KOPT-K1 (cell line): ENCODE results near the gene BASP1.

Experiments used
- H3K27ac ChIP-seq: fragments of 200-600 bp; sonication (generic); 2 replicates; pipeline ENCODE4 v1.5.1; 2016; ENCODE audit warnings: antibody characterized with exemption, mild to moderate bottlenecking, low read depth, low read length; ENCODE audit not compliant: poor library complexity, severe bottlenecking
- H3K36me3 ChIP-seq: fragments of 200-600 bp; sonication (generic); 2 replicates; pipeline ENCODE4 v1.5.1; 2017; ENCODE audit warnings: antibody characterized with exemption, mild to moderate bottlenecking, low read length, moderate library complexity; ENCODE audit not compliant: insufficient read depth
- H3K9me3 ChIP-seq: fragments of 200-600 bp; sonication (generic); 2 replicates; pipeline ENCODE4 v1.5.1; 2017; ENCODE audit warnings: antibody characterized with exemption, low read length, mild to moderate bottlenecking; ENCODE audit not compliant: insufficient read depth, poor library complexity, severe bottlenecking

The BASP1 gene

GRCh38 chr5:17213938-17214337 lies 3.5 kb upstream of the BASP1 start:
- Histone ChIP-seq H3K9me3 (no peaks in the 10 kb centered on the region), H3K27ac (no peak overlapping the region), H3K36me3 (no peaks in the 10 kb centered on the region)

- Histone ChIP-seq H3K36me3 (no peaks in the 10 kb centered on the region), H3K27ac (no peak overlapping the region), H3K9me3 (no peaks in the 10 kb centered on the region)
Measured at GRCh38 chr5:17214893-17215292, 2.5 kb upstream of the BASP1 start.

- Histone ChIP-seq H3K27ac (no peak overlapping the region), H3K36me3 (no peaks in the 10 kb centered on the region), H3K9me3 (no peaks in the 10 kb centered on the region)
Measured at GRCh38 chr5:17215361-17215760, 2.1 kb upstream of the BASP1 start.

GRCh38 chr5:17216176-17216973 lies 1.1 kb upstream of the BASP1 start:
- no peak overlapping the region for H3K27ac ChIP-seq

GRCh38 chr5:17216974-17217492 lies 398 bp upstream of the BASP1 start:
- Histone ChIP-seq H3K27ac (no peak overlapping the region), H3K9me3 (no peaks in the 10 kb centered on the region), H3K36me3 (no peaks in the 10 kb centered on the region)

More at GRCh38 chr5:17216176-17216973, 1.1 kb upstream of the BASP1 start:
- no peaks in the 10 kb centered on the region for H3K36me3 ChIP-seq
- H3K9me3 ChIP-seq, result no peaks in the 10 kb centered on the region

DNA sequence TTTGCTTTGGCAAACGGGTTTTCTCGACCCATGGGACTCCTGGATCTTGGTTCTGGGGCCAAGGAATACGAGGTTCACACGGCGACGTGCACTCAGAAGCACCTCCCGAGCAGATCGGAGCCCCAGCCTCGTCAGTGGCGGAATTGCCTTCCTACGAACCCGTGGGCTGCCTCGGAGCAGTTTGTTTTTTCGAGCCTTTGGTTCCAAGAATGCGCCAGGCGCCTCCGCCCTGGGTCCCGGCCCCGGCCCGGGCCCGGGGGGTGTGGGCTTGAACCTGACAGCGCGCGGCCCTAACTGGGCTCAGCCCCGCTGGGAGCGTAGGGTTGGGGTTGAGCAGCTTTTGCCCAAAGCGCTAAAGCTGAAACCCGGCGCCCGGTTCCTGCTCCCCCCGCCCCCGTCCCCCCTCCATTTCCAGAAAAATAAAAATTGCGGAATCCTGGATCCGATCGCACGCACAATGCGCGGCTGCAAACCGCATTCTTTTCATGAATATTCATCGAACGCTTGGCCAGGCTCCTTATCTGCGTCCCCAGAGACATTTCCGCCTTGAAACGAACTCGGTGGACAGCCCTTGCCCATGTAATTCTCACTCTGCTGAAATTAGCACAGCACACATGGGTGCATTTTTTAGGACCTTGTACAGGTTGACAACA lies 1.0 kb downstream of the BASP1 start:
- no peaks in the 10 kb centered on the region for H3K9me3 ChIP-seq
- no peak overlapping the region for H3K27ac ChIP-seq
- no peaks in the 10 kb centered on the region for H3K36me3 ChIP-seq

- Histone ChIP-seq H3K27ac (no peak overlapping the region), H3K9me3 (no peaks in the 10 kb centered on the region), H3K36me3 (no peaks in the 10 kb centered on the region)
Measured at GRCh38 chr5:17219006-17219422, 1.6 kb downstream of the BASP1 start.

- Histone ChIP-seq H3K36me3 (no peaks in the 10 kb centered on the region), H3K9me3 (no peaks in the 10 kb centered on the region), H3K27ac (no peak overlapping the region)
Measured at GRCh38 chr5:17219469-17219868, 2.0 kb downstream of the BASP1 start.

DNA sequence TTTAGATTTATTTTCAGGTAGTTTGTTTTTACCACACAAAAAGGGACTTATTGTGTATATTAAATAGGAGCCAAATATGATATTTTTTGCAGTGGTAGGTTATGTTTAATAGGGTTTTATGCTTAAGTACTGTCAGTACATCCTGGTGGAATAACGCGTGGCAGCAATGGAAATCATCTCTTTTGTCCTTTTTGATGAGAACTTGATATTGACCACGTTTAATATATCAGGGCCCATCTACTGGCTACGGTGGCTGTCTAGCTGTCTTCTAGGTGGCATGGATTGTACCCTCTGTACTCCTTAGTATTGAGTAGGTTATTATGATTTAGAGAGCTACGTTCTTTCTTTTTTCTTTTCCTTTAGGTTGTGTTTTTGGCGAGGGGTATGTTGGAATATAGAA lies 2.6 kb downstream of the BASP1 start:
- Histone ChIP-seq H3K9me3 (no peaks in the 10 kb centered on the region), H3K36me3 (no peaks in the 10 kb centered on the region), H3K27ac (no peak overlapping the region)

- no peak overlapping the region for H3K27ac ChIP-seq
- H3K36me3 ChIP-seq, result no peaks in the 10 kb centered on the region
Measured at GRCh38 chr5:17220469-17220868, 3.0 kb downstream of the BASP1 start.

DNA sequence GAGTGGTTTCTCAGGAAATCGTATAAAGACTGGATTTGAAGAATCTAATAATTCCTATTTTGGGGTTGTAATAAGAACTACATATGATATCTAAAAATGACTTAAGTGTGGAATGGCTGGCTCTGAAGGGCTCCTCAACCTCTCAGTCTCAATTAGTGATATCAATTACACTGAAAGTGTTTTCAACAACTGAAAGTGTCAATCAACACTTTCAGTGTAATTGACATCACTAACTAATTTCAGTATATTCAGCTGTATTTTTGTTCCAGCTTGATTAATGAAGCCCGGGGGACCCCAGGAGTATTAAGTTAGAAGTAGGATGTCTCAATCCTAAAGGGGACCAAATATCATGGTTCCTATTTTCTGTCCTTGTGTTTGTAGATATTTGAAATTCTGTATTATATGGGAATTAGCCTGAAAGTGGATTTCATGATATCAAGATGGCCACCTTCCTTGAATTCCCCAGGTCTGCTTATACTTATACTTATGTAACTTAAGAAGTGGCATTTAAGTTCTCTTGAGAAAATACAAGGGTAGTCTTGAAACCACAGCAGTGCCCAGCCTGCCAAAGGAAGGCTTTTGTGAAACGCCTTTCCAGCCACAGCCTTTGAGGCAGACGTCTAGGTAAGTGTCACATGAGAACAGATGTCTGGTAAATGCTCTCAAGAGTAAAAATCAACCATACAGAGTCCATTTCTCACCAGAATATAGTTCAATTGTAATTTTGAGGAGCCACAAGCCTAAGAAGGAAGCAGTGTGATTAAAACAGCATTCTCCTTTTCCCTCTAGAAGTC lies 4.6 kb downstream of the BASP1 start:
- Histone ChIP-seq H3K9me3 (no peaks in the 10 kb centered on the region), H3K27ac (no peak overlapping the region), H3K36me3 (no peaks in the 10 kb centered on the region)

More at GRCh38 chr5:17220469-17220868, 3.0 kb downstream of the BASP1 start:
- H3K9me3 ChIP-seq, result no peaks in the 10 kb centered on the region

DNA sequence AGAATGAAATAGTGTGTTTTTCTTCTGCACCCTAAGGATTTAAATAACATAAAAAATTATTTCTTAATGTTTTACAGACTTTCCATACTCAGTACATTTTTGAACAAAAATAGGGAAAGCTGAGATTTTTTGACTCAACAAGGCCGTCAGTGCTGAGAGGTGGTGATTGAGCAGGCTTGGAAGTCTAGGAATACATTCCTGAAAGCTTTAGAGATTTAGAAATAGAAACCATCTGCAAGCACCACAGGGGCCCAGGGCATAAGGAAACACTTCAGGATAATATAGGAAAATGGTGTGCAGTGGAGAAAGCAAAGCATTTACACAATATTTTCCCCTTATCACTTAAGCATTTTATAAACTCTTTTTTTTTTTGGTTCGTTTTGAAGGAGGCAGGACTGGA lies 5.2 kb downstream of the BASP1 start:
- Histone ChIP-seq H3K36me3 (no peaks in the 10 kb centered on the region), H3K27ac (no peak overlapping the region), H3K9me3 (no peaks in the 10 kb centered on the region)

DNA sequence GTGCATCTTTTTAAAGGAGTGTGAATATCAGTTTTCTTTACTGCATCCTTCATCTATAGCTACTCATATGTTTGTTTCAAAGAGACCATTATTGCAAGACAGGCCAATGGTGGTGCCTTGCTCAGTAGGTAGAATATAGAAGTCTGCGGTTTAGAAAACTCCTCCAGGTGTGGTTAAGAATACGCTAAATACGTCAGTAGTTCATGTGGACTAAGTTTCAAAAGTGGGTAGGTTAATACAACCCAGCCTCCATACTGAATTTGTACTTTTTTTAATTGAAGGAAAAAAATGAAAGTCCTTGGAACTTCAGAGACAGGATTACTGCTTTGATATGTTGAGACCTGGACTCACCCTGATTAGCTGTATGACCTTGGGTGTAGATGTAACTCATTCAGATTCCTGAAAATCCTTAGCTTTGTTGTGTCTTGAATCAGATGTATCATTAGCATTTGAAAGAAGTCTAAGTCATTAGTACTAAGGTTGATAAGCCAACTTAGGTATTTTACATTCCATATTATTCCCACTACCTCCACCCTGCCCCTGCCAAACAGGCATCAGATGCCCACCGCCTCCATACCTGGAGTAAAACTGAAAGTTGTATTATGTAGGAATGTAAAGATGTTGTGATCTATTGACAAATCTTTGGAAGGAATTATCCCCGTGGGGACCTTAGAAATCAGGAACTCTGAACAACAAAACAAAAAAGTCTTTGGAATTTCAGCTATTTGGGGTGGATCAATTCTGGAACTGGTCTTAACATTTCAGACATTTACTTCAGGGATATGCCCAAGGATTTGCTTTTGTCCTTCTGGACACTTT lies 6.1 kb downstream of the BASP1 start:
- Histone ChIP-seq H3K36me3 (no peaks in the 10 kb centered on the region), H3K9me3 (no peaks in the 10 kb centered on the region), H3K27ac (no peak overlapping the region)

- H3K27ac ChIP-seq, result no peak overlapping the region
- H3K36me3 ChIP-seq, result no peaks in the 10 kb centered on the region
- H3K9me3 ChIP-seq, result no peaks in the 10 kb centered on the region
Measured at GRCh38 chr5:17224858-17225511, 7.6 kb downstream of the BASP1 start.
